GM10266 (cell line): Measurements from ENCODE around the gene GHITM.

Experiments used
- DNase-seq: peaks from one replicate; pipeline ENCODE4 v3.0.0; 2012; ENCODE audit errors: extremely low spot score
- CTCF ChIP-seq: IDR thresholded peaks from 2 replicates; pipeline ENCODE4 v1.5.1; 2012; ENCODE audit warnings: mild to moderate bottlenecking, low read depth; ENCODE audit not compliant: control insufficient read depth, insufficient read depth; ENCODE audit errors: missing control alignments

The GHITM gene

DNA sequence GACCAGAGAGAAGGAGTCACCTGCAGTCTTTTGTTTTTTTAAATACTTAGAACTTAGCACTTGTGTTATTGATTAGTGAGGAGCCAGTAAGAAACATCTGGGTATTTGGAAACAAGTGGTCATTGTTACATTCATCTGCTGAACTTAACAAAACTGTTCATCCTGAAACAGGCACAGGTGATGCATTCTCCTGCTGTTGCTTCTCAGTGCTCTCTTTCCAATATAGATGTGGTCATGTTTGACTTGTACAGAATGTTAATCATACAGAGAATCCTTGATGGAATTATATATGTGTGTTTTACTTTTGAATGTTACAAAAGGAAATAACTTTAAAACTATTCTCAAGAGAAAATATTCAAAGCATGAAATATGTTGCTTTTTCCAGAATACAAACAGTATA lies 13.5 kb downstream of the GHITM start:
- DNase-seq, result no peak
- TF ChIP-seq CTCF, result no peak

- TF ChIP-seq CTCF, result no peak
- DNase-seq, result no peak
Measured at GRCh38 chr10:84155521-84155920, 16.2 kb downstream of the GHITM start.

GRCh38 chr10:84156009-84156408 lies 16.7 kb downstream of the GHITM start:
- DNase-seq, result no peak
- no peak for TF ChIP-seq CTCF

GRCh38 chr10:84156768-84157167 lies 17.5 kb downstream of the GHITM start:
- TF ChIP-seq CTCF, result no peak
- DNase-seq, result no peak

- no peak for TF ChIP-seq CTCF
- no peak for DNase-seq
Measured at GRCh38 chr10:84158061-84158460, 18.8 kb downstream of the GHITM start.

DNA sequence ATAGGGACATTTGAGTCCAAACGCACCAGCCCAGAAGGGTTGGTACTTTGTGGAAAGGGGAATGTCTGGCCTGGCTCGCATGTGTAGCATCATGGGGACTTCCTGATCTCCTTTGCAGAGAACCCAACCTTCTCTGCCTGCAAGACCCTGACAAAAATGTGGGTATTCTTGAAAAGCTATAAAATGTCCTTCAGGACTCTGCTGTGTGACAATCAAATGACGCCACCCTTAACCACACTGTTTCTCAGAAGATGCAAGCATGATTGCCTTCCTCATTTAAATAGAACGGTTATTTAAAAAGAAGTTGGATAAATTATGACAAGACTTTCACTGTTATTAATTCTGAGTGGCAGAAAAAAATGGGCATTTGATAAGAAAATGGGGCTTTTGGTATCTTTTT lies 19.2 kb downstream of the GHITM start:
- no peak for DNase-seq
- no peak for TF ChIP-seq CTCF

DNA sequence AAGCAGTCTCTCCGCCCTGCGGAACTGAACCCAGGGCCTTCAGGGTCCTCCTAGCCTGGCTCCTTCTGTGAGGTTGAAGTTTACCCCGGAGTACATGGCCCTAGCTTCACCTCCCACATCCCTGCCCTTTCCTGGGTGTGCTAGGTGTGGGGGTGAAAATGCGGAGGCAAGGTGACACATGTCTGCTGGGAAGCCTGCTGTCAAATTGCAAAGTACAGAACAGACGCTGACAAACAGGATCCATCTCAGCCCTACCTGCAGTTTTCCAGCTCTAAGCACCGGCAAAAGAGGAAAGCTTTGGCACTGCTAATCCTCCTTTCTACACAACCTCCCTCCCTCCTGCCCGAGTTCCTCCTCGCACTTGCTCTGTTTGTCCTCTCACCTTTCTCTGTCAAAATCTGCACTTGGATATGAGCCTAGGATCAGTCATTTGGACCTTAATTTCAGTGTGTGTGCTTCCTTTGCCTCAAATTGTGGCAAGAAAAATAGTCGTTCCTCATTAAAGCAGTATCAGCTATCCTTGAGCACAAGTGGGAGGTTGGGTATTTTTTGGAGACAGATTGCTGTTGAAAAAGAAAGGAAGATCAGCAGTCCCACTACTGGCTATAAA lies 19.9 kb downstream of the GHITM start:
- DNase-seq, result no peak
- TF ChIP-seq CTCF, result no peak
